OCI-LY3 (cell line): Measurements from ENCODE around the gene TUBB.
"Not testable (repeated sequence)": the region's sequence is repeated elsewhere in the genome, so short reads cannot be mapped to it uniquely, and the experiment has no call there.

Experiments
- EZH2phosphoT487 ChIP-seq: fragments of 200-600 bp; shearing (Covaris generic); IDR thresholded peaks from 2 replicates; pipeline ENCODE4 v1.6.1; 2018; ENCODE audit warnings: antibody characterized with exemption, mixed run types, low read depth
- TF ChIP-seq, protein P1 (sequence below): fragments of 200-600, 300-600 bp; sonication (generic); IDR thresholded peaks from 2 replicates; pipeline ENCODE4 v1.5.1; 2014; ENCODE audit warnings: antibody characterized with exemption, low read length, low read depth

DNA sequence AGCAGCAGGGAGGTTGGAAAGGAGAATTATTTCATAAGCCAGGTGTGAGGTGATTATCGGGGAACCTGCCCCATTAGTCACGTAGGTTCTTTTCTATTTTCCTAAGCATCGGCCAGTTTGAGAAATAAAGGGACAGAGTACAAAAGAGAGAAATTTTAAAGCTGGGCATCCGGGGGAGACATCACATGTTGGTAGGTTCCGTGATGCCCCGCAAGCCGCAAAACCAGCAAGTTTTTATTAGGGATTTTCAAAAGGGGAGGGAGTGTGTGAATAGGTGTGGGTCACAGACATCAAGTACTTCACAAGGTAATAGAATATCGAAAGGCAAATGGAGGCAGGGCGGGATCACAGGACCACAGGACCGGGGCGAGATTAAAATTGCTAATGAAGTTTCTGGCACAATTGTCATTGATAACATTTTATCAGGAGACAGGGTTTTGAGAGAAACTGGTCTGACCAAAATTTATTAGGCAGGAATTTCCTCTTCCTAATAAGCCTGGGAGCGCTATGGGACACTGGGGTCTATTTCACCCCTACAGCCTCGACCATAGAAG, 44.4 kb downstream of the TUBB start:
- TF ChIP-seq, protein P1, sequence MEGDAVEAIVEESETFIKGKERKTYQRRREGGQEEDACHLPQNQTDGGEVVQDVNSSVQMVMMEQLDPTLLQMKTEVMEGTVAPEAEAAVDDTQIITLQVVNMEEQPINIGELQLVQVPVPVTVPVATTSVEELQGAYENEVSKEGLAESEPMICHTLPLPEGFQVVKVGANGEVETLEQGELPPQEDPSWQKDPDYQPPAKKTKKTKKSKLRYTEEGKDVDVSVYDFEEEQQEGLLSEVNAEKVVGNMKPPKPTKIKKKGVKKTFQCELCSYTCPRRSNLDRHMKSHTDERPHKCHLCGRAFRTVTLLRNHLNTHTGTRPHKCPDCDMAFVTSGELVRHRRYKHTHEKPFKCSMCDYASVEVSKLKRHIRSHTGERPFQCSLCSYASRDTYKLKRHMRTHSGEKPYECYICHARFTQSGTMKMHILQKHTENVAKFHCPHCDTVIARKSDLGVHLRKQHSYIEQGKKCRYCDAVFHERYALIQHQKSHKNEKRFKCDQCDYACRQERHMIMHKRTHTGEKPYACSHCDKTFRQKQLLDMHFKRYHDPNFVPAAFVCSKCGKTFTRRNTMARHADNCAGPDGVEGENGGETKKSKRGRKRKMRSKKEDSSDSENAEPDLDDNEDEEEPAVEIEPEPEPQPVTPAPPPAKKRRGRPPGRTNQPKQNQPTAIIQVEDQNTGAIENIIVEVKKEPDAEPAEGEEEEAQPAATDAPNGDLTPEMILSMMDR = not testable (repeated sequence)
- TF ChIP-seq EZH2phosphoT487 = not testable (repeated sequence)
